DOHH2 (cell line): ENCODE results near the gene DENND5B.

Experiments
- EZH2phosphoT487 ChIP-seq: fragments of 200-600 bp; sonication (generic); IDR thresholded peaks from 2 replicates; pipeline ENCODE4 v1.6.1; 2017; ENCODE audit warnings: borderline replicate concordance, mild to moderate bottlenecking, antibody characterized with exemption, low read length, moderate library complexity, mixed read lengths
- TF ChIP-seq, protein P1 (sequence below): fragments of 200-600 bp; sonication (generic); IDR thresholded peaks from one replicate; pipeline ENCODE4 v1.5.1; 2014; ENCODE audit warnings: antibody characterized with exemption, mild to moderate bottlenecking, low read depth, low read length; ENCODE audit not compliant: poor library complexity, severe bottlenecking

DNA sequence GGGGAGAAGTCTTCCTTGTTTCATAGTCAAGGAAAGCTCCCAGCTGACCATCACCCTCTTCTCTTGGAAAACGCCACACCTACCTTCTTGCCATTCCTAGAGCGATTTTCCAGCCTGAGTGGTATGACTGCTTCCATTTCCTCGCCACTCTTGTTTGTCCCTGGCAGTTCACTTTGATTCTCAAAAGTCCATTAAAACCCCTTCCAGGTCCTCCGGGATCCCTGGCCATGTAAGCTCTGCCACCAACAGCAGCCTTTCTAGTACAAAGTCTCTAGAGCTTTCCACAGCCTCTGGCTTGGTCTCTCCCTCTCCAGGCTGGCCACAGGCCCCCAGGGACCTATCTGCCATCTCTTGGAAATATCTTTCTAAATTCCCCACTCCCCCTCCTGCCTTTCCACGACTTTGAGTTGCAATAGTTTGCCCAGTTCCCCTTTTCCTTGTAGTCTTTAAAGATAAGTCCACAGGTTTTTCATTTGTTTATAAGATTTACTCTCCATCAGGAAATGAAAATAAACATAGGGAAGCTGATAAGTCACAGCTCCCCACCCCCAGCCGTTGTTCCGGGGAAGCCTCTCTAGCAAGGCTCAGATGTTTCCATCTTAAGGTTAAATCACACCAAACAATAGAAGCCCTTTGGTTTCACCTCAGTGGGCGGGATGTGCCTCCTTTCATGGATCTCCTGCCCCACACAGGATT lies 222.1 kb downstream of the DENND5B start:
- TF ChIP-seq, protein P1, sequence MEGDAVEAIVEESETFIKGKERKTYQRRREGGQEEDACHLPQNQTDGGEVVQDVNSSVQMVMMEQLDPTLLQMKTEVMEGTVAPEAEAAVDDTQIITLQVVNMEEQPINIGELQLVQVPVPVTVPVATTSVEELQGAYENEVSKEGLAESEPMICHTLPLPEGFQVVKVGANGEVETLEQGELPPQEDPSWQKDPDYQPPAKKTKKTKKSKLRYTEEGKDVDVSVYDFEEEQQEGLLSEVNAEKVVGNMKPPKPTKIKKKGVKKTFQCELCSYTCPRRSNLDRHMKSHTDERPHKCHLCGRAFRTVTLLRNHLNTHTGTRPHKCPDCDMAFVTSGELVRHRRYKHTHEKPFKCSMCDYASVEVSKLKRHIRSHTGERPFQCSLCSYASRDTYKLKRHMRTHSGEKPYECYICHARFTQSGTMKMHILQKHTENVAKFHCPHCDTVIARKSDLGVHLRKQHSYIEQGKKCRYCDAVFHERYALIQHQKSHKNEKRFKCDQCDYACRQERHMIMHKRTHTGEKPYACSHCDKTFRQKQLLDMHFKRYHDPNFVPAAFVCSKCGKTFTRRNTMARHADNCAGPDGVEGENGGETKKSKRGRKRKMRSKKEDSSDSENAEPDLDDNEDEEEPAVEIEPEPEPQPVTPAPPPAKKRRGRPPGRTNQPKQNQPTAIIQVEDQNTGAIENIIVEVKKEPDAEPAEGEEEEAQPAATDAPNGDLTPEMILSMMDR = no peak
- TF ChIP-seq EZH2phosphoT487 = no peak
